ENCODE data around the gene NOC2L. TPM values are rescaled to one million over a fixed set of nuclear protein-coding genes. Genes with fewer than 3 reads are reported as not detected.

Gene NOC2L
- total and polyA plus RNA-seq, 2 donors (not counting 3 experiments of a cell fraction or from before 2014, with no cell fraction given), result 55.3 to 87.9 TPM

DNA sequence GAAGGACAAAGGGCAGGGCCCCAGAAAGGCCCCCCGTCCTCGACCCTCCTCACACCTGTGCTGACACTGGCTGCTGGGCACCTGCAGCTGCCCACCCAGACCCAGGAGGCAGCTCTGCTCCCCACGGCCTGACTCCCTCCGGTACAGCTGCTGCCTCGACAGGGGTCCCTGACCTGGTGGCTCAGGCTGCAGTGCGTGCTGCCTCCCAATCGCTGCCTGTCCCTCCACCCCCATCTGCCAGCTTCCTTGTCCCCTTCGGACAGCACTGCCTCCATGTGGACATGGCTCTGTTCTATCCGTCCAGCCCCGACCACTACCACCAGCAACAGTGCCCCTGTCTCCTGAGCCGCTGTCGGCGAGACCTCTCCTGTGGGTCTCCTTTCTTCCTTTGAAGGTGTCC is 4.1 kb downstream of the NOC2L start:
- H3K9ac ChIP-seq (replicated peaks; ENCODE audit: extremely low read depth, insufficient read depth, low read length), result no peak overlapping the region
- no peak overlapping the region for H3K4me3 ChIP-seq (replicated peaks in 1 of 3; ENCODE audit: insufficient read depth in 1 of 3, low read depth in 1 of 3, low read length in 3 of 3)
- no TSS peak for BruUV-seq (replicated peaks)
- H3K36me3 ChIP-seq (ENCODE audit: control insufficient read depth in 2 of 2, extremely low read depth in 1 of 2, insufficient read depth in 2 of 2, low read length in 2 of 2), result peaks cover 0 to 54% of the 10 kb centered on the region in 2 experiments
- H3K79me2 ChIP-seq (ENCODE audit: control insufficient read depth, insufficient read depth, low read length), result peaks cover 18% of the 10 kb centered on the region
- CTCF ChIA-PET, result no interaction called here
- no peaks in the 10 kb centered on the region for H3K27me3 ChIP-seq (ENCODE audit: control insufficient read depth in 2 of 2, insufficient read depth in 2 of 2, low read length in 2 of 2)
- TF ChIP-seq JUN (IDR thresholded peaks at IDR 0.05; ENCODE audit: borderline replicate concordance, insufficient read depth, insufficient read length, low read depth), result no peak
- TF ChIP-seq POLR2AphosphoS5 (IDR thresholded peaks at IDR 0.05; ENCODE audit: insufficient read depth, low read depth, low read length), result no peak
- TF ChIP-seq EZH2 (IDR thresholded peaks at IDR 0.05; ENCODE audit: borderline replicate concordance, low read depth, low read length, severe bottlenecking), result no peak
- no peak for TF ChIP-seq GATA2 (IDR thresholded peaks at IDR 0.05; ENCODE audit: insufficient read depth, insufficient read length, low read depth, low read length)
- TF ChIP-seq, protein P1, sequence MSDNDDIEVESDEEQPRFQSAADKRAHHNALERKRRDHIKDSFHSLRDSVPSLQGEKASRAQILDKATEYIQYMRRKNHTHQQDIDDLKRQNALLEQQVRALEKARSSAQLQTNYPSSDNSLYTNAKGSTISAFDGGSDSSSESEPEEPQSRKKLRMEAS (IDR thresholded peaks at IDR 0.05; ENCODE audit: insufficient read depth, insufficient read length), result no peak
- TF ChIP-seq POLR2A (IDR thresholded peaks at IDR 0.05; ENCODE audit: low read depth, low read length), result no peak
- TF ChIP-seq MYC (IDR thresholded peaks at IDR 0.05; ENCODE audit: low read depth, low read length), result no peak
- TF ChIP-seq FOS (IDR thresholded peaks at IDR 0.05; ENCODE audit: borderline replicate concordance, insufficient read depth, low read length), result no peak
- TF ChIP-seq, protein P2, sequence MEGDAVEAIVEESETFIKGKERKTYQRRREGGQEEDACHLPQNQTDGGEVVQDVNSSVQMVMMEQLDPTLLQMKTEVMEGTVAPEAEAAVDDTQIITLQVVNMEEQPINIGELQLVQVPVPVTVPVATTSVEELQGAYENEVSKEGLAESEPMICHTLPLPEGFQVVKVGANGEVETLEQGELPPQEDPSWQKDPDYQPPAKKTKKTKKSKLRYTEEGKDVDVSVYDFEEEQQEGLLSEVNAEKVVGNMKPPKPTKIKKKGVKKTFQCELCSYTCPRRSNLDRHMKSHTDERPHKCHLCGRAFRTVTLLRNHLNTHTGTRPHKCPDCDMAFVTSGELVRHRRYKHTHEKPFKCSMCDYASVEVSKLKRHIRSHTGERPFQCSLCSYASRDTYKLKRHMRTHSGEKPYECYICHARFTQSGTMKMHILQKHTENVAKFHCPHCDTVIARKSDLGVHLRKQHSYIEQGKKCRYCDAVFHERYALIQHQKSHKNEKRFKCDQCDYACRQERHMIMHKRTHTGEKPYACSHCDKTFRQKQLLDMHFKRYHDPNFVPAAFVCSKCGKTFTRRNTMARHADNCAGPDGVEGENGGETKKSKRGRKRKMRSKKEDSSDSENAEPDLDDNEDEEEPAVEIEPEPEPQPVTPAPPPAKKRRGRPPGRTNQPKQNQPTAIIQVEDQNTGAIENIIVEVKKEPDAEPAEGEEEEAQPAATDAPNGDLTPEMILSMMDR (IDR thresholded peaks at IDR 0.05; ENCODE audit: extremely low read depth in 1 of 2, insufficient read depth in 1 of 2, low read depth in 1 of 2, low read length in 2 of 2), result no peak
- no peak overlapping the region for H2AFZ ChIP-seq (ENCODE audit: low read depth, low read length)
- H3K9me1 ChIP-seq (replicated peaks; ENCODE audit: control insufficient read depth, extremely low read depth, insufficient read depth, low read length), result no peaks in the 10 kb centered on the region
- no peaks in the 10 kb centered on the region for H3K9me3 ChIP-seq (replicated peaks; ENCODE audit: control insufficient read depth, insufficient read depth, low read length)
- H3K27ac ChIP-seq (ENCODE audit: insufficient read depth, low read depth, low read length), result no peak overlapping the region
- POLR2A ChIA-PET, result no interaction called here
- H4K20me1 ChIP-seq (replicated peaks; ENCODE audit: control insufficient read depth, extremely low read depth, insufficient read depth, low read length), result no peaks in the 10 kb centered on the region
- DNase-seq (ENCODE audit: low read depth, low spot score) (no peak), FAIRE-seq (no peak)
- peaks cover 5% of the 10 kb centered on the region for H3K4me1 ChIP-seq (ENCODE audit: control insufficient read depth, extremely low read depth, insufficient read depth, low read length)
- H3K4me2 ChIP-seq (ENCODE audit: insufficient read depth, low read length), result no peak overlapping the region
- intact Hi-C loops (cut with micrococcal nuclease) (loop anchor here (5.0 kb wide), 1 partner anchor 33 kb away; the partner anchor contains the start of gene SAMD11), dilution Hi-C loops (cut with MboI; ENCODE audit: extremely low pct_ligation_motif_present, low sequenced_read_pairs) (no loop called here)

All from endothelial cell of umbilical vein (primary cell).